ENCODE results near the gene AKAP9.

DNA sequence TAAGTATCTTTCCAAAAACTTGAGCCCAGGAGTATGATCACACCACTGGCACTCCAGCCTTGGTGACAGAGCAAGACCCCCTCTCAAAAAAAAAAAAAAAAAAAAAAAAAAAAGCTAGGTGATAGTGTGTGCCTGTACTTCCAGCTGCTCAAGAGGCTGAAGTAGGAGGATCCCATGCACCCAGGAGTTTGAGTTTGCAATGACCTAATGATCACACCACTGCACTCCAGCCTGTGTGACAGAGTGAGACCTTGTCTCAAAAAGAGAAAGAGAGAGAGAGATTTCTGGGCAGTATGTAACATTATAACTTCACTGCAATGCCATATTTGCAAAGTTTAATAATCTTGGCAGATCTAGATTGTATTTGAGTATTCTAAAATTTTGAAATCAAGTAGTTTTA is 47.6 kb downstream of the AKAP9 start:
- TF ChIP-seq, protein P1, sequence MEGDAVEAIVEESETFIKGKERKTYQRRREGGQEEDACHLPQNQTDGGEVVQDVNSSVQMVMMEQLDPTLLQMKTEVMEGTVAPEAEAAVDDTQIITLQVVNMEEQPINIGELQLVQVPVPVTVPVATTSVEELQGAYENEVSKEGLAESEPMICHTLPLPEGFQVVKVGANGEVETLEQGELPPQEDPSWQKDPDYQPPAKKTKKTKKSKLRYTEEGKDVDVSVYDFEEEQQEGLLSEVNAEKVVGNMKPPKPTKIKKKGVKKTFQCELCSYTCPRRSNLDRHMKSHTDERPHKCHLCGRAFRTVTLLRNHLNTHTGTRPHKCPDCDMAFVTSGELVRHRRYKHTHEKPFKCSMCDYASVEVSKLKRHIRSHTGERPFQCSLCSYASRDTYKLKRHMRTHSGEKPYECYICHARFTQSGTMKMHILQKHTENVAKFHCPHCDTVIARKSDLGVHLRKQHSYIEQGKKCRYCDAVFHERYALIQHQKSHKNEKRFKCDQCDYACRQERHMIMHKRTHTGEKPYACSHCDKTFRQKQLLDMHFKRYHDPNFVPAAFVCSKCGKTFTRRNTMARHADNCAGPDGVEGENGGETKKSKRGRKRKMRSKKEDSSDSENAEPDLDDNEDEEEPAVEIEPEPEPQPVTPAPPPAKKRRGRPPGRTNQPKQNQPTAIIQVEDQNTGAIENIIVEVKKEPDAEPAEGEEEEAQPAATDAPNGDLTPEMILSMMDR (IDR thresholded peaks at IDR 0.05), result no peak
- no peak for TF ChIP-seq POLR2A (IDR thresholded peaks at IDR 0.05)
